Activated gamma-delta T cell treated with Interleukin-2 at 50 U/mL for 16 hours (primary cell): Measurements from ENCODE around the gene DAGLA.

ENCODE experiments used
- DNase-seq: peaks from one replicate; pipeline ENCODE4 v3.0.0-alpha.2; 2020

DAGLA gene

GRCh38 chr11:61782841-61783240, 102.7 kb downstream of the DAGLA start:
- no peak for DNase-seq

GRCh38 chr11:61783717-61784505, 103.7 kb downstream of the DAGLA start:
- DNase-seq: no peak

- DNase-seq: no peak
Observed at GRCh38 chr11:61784506-61784805, 104.3 kb downstream of the DAGLA start.

GRCh38 chr11:61785837-61786402, 105.7 kb downstream of the DAGLA start:
- DNase-seq: no peak

- no peak for DNase-seq
Observed at GRCh38 chr11:61787928-61788491, 107.8 kb downstream of the DAGLA start.

- DNase-seq: no peak
Observed at GRCh38 chr11:61791737-61792309, 111.6 kb downstream of the DAGLA start.

GRCh38 chr11:61792310-61793082, 112.3 kb downstream of the DAGLA start, which contains the start of the genes FEN1 and TMEM258:
Gene FEN1 (plus strand): TSS chr11:61792911. CDS start chr11:61795362, 2,451 bp downstream.
Gene TMEM258 (minus strand): TSS chr11:61792599. CDS start chr11:61792558, 41 bp downstream.
- peak; percentile 81 for DNase-seq

GRCh38 chr11:61793083-61793828, 113.1 kb downstream of the DAGLA start:
- DNase-seq: no peak

- no peak for DNase-seq
Observed at GRCh38 chr11:61793829-61794204, 113.6 kb downstream of the DAGLA start.

GRCh38 chr11:61794579-61794978, 114.4 kb downstream of the DAGLA start:
- no peak for DNase-seq

GRCh38 chr11:61795459-61795858, 115.3 kb downstream of the DAGLA start:
- DNase-seq: no peak

- no peak for DNase-seq
Observed at GRCh38 chr11:61795876-61796526, 115.8 kb downstream of the DAGLA start.
